Left cardiac atrium (tissue), 4 donors: ENCODE data around the gene RLF. TPM values are rescaled to one million over a fixed set of nuclear protein-coding genes. Genes with fewer than 3 reads are reported as not detected.

ENCODE experiments used
- ATAC-seq, 2 donors: fragments of 200-7000 bp; cut with Tn5 transposase; one replicate each; pipeline ENCODE4 v1.9.1; 2020; ENCODE audit warnings: mild to moderate bottlenecking in 2 of 2, moderate library complexity in 2 of 2
- DNase-seq: peaks from one replicate; pipeline ENCODE4 v3.0.0-alpha.2; 2020
- intact Hi-C, 2 donors: fragments of 100-400 bp; cut with DNase I; formaldehyde crosslinking; loops; one replicate each; pipeline versions ENCODE4 v1.14.1 to v1.15.1; 2022 to 2023
- total RNA-seq, 2 donors: library from RNA; stranded (reverse); fragmentation: NEBNext Ultra II Directional; extraction: Animal tissue kit (Norgen Biotek cat#: 25700); gene quantifications; one replicate each; pipeline ENCODE4 v1.2.1, GENCODE V29; 2021
- donor health status: DM: no; HTN: yes; CAD: no.
- donor health status: DM: no; HTN: yes; CAD: no; lungs with severe emphysema.
- donor health status: DM: yes; HTN: yes; CAD: no.
- donor health status: Dilated cardiomyopathy.

The RLF gene
- total RNA-seq, 2 donors from 2014 or later: 11.7 to 13.9 TPM

DNA sequence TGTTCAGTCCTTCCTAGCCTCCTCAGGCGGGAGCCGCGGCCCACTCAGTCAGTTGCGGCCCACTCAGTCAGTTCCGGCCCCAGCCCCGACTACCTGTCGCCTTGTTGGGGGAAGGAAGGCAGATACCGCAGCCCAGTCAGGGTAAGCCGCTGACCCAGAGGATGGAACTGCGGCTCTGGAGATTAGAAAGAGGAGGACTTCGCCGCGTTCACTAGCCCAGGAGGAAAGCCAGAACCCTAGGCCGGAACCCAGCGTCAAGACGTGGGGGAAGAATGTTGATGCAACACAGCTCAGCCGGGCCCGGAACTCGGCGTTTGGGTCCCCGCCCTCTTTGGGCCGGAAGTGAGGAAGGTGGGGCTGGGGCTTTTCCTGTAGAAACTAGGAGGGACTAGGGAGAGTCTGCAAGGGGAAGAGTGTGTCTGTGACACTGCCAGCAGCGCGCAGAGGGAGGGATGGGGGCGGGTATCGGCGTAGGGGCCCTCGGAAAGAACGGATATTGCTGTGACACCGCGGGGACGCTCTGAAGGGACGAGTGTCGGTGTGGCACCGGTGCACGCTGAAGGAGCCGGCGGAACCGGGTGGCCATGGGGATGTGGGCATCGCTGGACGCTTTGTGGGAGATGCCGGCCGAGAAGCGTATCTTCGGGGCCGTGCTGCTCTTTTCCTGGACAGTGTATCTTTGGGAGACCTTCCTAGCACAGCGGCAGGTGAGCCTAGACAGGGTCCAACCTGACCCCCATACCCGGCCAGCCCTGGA, 96.7 kb downstream of the RLF start, which contains the start of gene ZMPSTE24:
Gene ZMPSTE24, plus strand, starts transcription at position 549 of the 757 bp plus-strand sequence. Its CDS starts 36 bp downstream, at position 585.
- DNase-seq: peak; percentile 95
- intact Hi-C loops: no loop called here
- peak; percentile 99 to 100 for ATAC-seq

DNA sequence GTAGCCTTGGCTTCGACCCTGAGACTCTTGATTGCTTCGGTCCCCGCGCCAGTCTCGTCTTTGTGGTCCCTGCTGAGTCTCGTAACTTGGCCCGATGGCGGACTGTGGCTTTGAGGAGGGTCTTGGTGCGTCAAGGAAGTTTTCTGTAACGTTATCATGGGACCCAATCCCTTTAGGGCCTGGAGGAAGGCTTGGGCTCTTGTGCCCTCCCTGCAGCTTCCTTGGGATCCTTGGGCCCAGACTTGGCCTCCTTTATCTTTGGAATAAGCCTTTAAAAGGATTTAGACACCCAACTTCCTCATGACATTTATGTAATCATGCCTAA, 97.2 kb downstream of the RLF start:
- ATAC-seq (peak in 1 of 2 donors; percentile 1), DNase-seq (no peak)
- intact Hi-C loops: no loop called here

DNA sequence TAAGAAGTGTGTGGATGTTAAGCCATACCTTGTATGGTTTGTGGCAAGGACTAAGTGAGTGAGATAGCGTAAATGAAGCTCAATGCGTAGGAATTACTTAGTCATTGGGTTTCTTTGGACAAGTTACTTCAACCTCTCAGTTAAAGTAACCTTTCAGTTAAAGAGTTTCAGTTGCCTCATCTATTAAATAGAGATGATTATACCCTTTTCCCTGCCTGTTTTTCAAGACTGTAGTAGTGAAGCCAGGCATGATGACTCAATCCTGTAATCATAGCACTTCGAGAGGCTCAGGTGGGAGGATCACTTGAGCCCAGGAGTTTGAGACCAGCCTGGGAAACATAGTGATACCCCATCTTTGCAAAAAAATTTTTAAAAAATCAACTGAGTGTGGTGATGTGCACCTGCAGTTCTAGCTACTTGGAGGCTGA, 103.2 kb downstream of the RLF start:
- intact Hi-C loops: no loop called here
- ATAC-seq (no peak), DNase-seq (no peak)

DNA sequence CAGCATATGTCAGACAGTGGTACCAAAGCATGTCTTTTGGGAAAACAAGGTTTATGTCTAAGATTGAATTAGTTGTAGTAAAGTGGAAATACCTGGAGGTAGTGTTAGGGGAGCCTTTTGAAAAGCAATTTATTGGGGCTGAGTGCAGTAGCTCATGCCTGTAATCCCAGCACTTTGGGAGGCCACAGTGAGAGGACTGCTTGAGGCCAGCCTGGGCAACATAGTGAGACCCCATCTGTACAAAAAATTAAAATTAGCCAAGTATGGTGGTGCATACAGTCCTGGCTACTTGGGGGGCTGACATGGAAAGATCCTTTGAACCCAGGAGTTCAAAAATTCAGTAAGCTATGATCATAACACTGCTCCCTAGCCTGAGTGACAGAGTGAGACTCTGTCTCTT, 104.1 kb downstream of the RLF start:
- no peak for ATAC-seq
- no peak for DNase-seq
- intact Hi-C loops: no loop called here

DNA sequence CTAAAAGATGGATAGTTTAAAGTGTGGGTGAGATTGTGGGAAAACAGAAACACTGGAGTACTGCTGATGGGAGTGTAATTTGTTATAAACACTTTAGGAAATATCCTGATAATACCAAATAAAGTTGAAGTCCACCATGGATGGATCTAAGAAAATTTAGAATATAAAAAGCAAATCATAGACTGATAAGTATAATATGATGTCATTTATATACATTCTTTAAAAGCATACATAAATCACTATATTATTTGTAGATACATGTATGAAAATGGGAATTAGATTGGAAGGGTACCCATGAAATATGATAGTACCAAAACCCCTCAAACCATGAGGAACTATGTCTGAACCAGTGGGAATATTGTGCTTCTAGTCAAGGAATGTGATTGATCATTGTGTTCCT, 104.7 kb downstream of the RLF start:
- no peak for ATAC-seq
- intact Hi-C loops: no loop called here
- no peak for DNase-seq

DNA sequence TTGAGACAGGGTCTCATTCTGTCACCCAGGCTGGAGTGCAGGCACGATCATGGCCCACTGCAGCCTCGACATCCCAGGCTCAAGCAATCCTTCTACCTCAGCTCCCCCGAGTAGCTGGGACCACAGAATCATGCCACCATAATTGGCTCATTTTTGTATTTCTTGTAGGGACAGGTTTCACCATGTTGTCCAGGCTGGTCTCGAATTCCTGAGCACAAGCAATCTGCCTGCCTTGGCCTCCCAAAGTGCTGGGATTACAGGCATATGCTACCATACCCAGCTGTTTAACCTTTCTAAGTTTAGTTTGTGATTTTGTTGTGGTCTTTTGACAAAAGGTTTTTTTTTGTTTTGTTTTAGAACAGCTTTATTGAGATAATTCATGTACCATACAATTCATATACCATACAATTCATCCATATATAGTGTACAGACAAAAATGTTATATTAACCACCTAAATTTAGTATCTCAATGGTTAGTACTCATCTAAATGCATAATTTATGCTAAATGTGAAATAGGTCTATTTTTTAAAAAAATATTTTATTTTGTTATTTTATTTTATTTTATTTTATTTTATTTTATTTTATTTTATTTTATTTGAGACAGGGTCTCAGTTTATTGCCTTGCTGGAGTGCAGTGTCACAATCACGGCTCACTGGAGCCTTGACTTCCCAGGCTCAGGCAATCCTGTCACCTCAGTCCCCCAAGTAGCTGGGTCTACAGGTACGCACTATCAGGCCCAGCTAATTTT, 105.8 kb downstream of the RLF start:
- ATAC-seq (no peak), DNase-seq (no peak)
- intact Hi-C loops: no loop called here

DNA sequence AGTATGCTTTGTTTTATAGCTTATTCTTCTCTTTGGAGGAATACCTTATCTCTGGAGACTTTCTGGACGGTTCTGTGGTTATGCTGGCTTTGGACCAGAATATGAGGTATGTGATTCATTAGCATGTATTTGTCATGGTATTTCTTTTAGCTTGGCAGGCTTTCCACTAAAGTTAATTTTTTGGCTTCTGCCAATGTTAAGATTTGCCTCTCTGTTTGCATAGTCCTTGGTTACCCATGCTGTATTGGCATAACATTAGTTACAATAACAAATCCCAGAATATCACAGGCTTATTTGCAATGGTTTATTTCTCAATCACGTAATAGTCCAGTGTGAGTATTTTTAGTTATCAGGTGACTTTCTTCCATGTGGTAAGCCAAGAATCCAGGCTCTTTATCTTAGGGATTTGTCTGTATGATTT, 106.6 kb downstream of the RLF start:
- DNase-seq (no peak), ATAC-seq (peak; percentile 86 to 92)
- intact Hi-C loops: no loop called here

DNA sequence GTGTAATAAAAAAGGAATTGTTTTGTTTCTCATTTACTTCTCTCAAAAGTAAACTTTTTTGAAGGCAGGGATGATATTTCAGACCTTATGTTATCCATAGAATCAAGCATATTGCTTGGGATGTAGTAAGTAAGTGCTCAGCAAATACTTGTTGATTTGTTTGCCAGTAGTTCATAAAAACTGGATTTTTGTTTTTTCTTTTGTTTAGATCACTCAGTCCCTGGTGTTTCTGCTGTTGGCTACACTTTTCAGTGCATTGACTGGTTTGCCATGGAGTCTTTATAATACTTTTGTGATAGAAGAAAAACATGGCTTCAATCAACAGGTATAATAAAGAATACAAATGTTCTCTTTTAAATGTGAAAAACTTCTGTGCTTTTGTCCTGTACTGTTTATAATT, 107.0 kb downstream of the RLF start:
- no peak for DNase-seq
- intact Hi-C loops: no loop called here
- no peak for ATAC-seq

DNA sequence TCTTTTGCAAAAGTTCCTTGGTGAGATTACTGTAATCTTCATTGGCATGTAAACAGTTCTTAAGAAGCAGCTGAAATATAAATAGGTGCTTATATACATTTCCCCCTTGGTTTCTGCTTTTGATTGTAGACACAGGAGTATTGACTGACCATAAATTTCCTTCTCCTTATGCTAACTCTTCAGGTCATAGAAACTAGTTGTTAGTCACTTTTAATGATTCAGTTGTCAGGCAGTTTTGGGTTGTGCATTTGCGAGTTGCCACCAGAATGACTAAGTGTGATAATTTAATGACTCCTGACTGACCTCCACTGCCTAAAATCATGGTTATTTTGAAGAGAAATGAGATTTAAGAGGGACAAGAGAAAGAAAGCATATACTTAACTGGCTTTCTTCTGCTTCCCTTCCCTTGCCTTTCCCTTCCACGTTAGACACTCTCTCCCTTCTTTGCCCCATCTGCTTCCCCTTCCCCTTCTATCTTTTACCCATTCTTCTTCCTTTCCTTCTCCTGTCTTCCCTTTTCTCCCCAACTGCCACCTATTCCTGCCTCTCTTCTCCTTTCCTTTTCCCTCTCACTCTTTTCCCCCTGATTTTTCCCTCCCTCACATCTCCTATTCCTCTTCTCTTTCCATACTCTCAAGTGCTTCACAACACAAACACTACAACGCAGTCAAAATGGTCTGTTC, 109.1 kb downstream of the RLF start:
- ATAC-seq (no peak), DNase-seq (no peak)
- intact Hi-C loops: no loop called here

DNA sequence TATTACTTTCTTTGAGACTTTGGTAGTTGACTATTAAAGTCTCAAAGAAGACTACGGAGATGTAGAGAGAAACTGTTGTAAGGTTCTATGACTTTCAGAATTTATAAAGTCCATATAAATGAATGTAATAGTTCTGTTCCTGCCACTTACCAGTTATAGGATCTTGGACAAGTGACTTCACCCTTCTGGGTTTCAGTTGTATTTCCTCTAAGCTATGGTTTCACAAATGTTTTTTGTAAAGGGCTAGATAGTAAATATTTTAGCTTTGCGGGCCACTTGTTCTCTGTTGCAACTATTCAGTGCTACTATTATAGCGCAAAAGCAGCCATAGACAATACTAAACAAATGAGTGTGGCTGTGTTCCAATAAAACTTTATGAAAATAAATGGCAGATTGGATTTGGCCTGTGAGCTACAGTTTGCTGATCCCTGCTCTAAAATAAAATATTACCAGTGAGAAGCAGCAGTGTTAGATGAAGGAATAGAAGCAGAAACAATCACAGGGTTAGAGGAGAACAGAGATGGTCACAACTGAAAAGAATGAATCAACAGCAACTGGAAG, 111.5 kb downstream of the RLF start:
- ATAC-seq: no peak
- intact Hi-C loops: no loop called here

DNA sequence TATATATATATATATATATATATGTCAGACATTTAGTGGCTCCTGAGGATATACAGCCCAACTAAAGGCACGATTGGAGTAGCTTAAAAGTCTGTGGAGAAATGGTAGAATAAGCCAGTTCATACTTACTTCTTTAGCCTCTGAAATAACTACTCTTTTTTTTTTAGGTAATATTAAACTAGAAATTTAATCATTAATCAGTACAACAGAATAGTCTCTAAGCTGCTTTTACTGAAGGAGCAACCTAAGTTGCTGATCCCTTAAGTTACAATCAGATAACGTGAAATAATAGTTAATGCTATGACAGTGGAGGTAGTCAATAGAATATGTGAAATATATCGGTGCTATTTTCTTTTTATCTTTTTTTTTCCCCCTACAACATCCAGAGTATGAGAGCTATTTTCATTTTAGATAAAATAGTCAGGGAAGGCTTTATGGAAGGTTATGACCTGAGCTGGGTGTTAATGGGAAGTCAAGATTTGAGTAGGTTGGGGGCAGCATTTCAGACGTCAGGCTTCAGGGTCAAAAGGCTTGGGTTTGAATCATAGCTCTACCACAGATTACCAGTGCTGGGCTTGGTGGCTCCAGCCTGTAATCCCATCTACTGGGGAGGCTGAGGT, 112.5 kb downstream of the RLF start:
- DNase-seq: no peak
- intact Hi-C loops: no loop called here
- no peak for ATAC-seq

More for the DNA sequence above, 111.5 kb downstream of the RLF start:
- no peak for DNase-seq

DNA sequence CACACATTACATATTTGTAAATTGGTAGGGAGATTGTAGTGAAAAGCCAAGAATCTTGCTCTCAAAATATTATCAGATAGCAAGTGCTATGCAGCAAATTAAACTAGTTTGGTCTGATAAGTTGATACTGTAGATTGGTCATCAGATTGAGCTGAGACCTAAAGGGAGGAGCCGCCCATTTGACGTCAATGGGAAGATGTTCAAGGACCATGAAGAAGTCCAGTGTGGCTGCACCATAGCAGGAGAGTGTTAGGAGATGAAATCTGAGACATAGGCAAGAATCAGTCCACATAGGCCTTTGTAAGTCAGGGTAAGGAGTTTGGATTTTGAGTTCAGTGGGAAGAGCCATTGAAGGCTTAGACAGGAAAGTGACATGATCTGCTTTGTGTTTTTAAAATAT, 113.1 kb downstream of the RLF start:
- DNase-seq: no peak
- intact Hi-C loops: no loop called here
- ATAC-seq: no peak

DNA sequence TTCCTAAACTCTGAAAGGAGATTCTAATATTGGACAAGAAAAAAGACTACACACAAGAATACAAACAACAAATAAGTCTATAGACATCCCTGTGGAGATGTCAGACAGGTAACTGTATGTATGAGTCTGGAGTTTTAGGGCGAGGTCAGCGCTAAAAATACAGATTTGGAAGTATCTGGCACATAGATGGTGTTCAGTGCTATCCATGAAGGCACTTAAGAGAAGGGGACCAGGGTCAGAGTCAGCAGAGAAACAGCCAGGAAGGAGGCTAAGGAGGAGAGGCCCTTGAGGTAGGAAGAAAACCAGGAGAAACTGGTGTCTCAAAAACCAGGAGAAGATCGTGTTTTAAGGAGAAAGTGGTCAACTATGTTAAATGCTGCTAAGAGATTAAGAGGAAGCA, 114.9 kb downstream of the RLF start:
- no peak for DNase-seq
- intact Hi-C loops: no loop called here
- no peak for ATAC-seq

DNA sequence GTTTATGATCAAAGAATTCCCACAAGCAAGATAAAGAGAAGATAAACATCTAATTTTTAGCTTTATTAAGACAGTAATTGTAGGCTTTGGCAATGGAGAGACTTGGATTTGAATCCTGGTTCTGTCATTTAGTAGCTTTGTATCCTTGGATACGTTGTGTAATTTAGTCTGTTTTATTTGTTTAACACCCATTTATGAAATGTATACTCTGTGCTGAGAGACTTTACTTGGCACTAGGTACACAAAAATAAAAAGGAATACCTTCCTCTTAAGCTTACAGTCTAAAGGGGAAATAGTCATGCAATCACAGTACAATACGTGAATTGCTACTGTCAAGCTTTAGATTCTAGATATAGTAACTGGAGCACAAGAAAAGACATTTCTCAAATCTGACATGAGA, 120.7 kb downstream of the RLF start:
- ATAC-seq: no peak
- intact Hi-C loops: no loop called here
- DNase-seq: no peak

Other genes starting within 250 kb of the RLF start
- 1 to 10 TPM; 3.7 to 3.8 TPM for gene MFSD2A, start 206.2 kb upstream of the RLF start, total RNA-seq
- gene CAP1, start 120.7 kb upstream of the RLF start, total RNA-seq: 100 to 1,000 TPM; 133 to 179 TPM
- gene PPT1, start 64.1 kb upstream of the RLF start, total RNA-seq: 10 to 100 TPM; 51.7 to 64.7 TPM
- not detected for gene TMCO2, start 86.5 kb downstream of the RLF start, total RNA-seq
- 10 to 100 TPM; 33.7 to 42.0 TPM for gene ZMPSTE24, start 96.8 kb downstream of the RLF start, total RNA-seq
- 1 to 10 TPM in 1 of 2 donors, under 1 TPM in 1; 0.53 to 1.2 TPM for gene COL9A2, start 155.9 kb downstream of the RLF start, total RNA-seq
- 10 to 100 TPM; 17.9 to 25.6 TPM for gene SMAP2, start 212.3 kb downstream of the RLF start, total RNA-seq